CD4-positive, CD25-positive, alpha-beta regulatory T cell (primary cell): ENCODE data around the gene ADAMTS8. TPM values are rescaled to one million over a fixed set of nuclear protein-coding genes. Genes with fewer than 3 reads are reported as not detected.
A peak's percentile ranks its signal among the peaks of the same experiment; 100 is the strongest.

ENCODE experiments used
- ATAC-seq, 2 donors: fragments of 150-1000 bp; cut with Tn5 transposase; one replicate each; pipeline ENCODE4 v1.10.0; 2021; ENCODE audit warnings: low read depth in 2 of 2, moderate number of reproducible peaks in 2 of 2, moderate library complexity in 1 of 2
- DNase-seq, 3 donors: peaks; one replicate each; pipeline versions ENCODE4 v3.0.0 to v3.0.0-alpha.2; 2012 to 2022; ENCODE audit warnings: mixed read lengths in 1 of 3
- H3K27ac ChIP-seq: one replicate; pipeline ENCODE4 v1.7.0; 2013; ENCODE audit warnings: mild to moderate bottlenecking, low read length; ENCODE audit not compliant: insufficient read depth, poor library complexity, severe bottlenecking
- H3K27me3 ChIP-seq: one replicate; pipeline ENCODE4 v1.7.0; 2013; ENCODE audit warnings: low read length; ENCODE audit not compliant: control insufficient read depth, insufficient read depth
- H3K36me3 ChIP-seq: one replicate; pipeline ENCODE4 v1.7.0; 2013; ENCODE audit warnings: mild to moderate bottlenecking, low read length, moderate library complexity; ENCODE audit not compliant: control insufficient read depth, insufficient read depth
- H3K4me1 ChIP-seq: 2 replicates; pipeline ENCODE4 v1.7.0; 2013; ENCODE audit warnings: mild to moderate bottlenecking, low read length; ENCODE audit not compliant: insufficient read depth, control insufficient read depth, poor library complexity, severe bottlenecking
- H3K4me3 ChIP-seq: one replicate; pipeline ENCODE4 v1.7.0; 2013; ENCODE audit warnings: low read depth, mild to moderate bottlenecking, low read length, moderate library complexity
- H3K9me3 ChIP-seq, 2 experiments: 1 replicate in 1 of 2; 2 replicates in 1 of 2; pipeline ENCODE4 v1.7.0; 2013; ENCODE audit warnings: low read length in 2 of 2, mild to moderate bottlenecking in 1 of 2, moderate library complexity in 1 of 2; ENCODE audit not compliant: control insufficient read depth in 2 of 2
- H3K27ac Mint-ChIP-seq, 3 donors: one replicate each; pipeline ENCODE4 v1.8.0; 2020 to 2022; ENCODE audit warnings: mild to moderate bottlenecking in 3 of 3, mixed read lengths in 3 of 3, moderate library complexity in 2 of 3
- H3K27me3 Mint-ChIP-seq: one replicate; pipeline ENCODE4 v1.8.0; 2022; ENCODE audit warnings: mild to moderate bottlenecking, mixed read lengths
- H3K36me3 Mint-ChIP-seq: one replicate; pipeline ENCODE4 v1.8.0; 2020; ENCODE audit warnings: mixed read lengths
- H3K4me1 Mint-ChIP-seq, 4 donors: one replicate each; pipeline ENCODE4 v1.8.0; 2020 to 2022; ENCODE audit warnings: mixed read lengths in 4 of 4, mild to moderate bottlenecking in 1 of 4
- H3K4me3 Mint-ChIP-seq, 4 donors: one replicate each; pipeline ENCODE4 v1.8.0; 2020 to 2022; ENCODE audit warnings: mild to moderate bottlenecking in 4 of 4, mixed read lengths in 4 of 4, moderate library complexity in 3 of 4
- H3K9me3 Mint-ChIP-seq, 7 donors: one replicate each; pipeline ENCODE4 v1.8.0; 2020 to 2022; ENCODE audit warnings: mixed read lengths in 7 of 7, mild to moderate bottlenecking in 3 of 7, moderate library complexity in 2 of 7
- polyA plus RNA-seq, 4 donors: library from polyadenylated mRNA; unstranded; fragments of 300-500 nt; fragmentation: Illumina TruSeq; gene quantifications; one replicate each; pipeline ENCODE4 v1.2.3, GENCODE V29; 2021
- total RNA-seq: library from RNA; stranded (reverse); gene quantifications from one replicate; pipeline ENCODE4 v1.2.3, GENCODE V29; 2022

Gene ADAMTS8
- total and polyA plus RNA-seq, 5 donors from 2014 or later: 0.18 TPM; not detected in 4

GRCh38 chr11:130456286-130456685 is 27.9 kb upstream of the ADAMTS8 start:
- peaks cover 2% of the 10 kb centered on the region for H3K27me3 ChIP-seq
- H3K9me3 ChIP-seq: no peaks in the 10 kb centered on the region
- Mint-ChIP-seq H3K4me3 (no peak overlapping the region), H3K27me3 (peaks cover 28% of the 10 kb centered on the region), H3K9me3 (no peaks in the 10 kb centered on the region), H3K36me3 (no peaks in the 10 kb centered on the region), H3K4me1 (no peaks in the 10 kb centered on the region), H3K27ac (no peak overlapping the region)
- no peak for DNase-seq
- H3K4me1 ChIP-seq: no peaks in the 10 kb centered on the region
- ATAC-seq: no peak
- no peak overlapping the region for H3K4me3 ChIP-seq
- H3K36me3 ChIP-seq: no peaks in the 10 kb centered on the region
- H3K27ac ChIP-seq: no peak overlapping the region

GRCh38 chr11:130455483-130456127 is 27.2 kb upstream of the ADAMTS8 start:
- Mint-ChIP-seq H3K9me3 (no peaks in the 10 kb centered on the region), H3K27me3 (peaks cover 35% of the 10 kb centered on the region), H3K4me3 (no peak overlapping the region), H3K36me3 (no peaks in the 10 kb centered on the region), H3K4me1 (no peaks in the 10 kb centered on the region), H3K27ac (no peak overlapping the region)
- peaks cover 2% of the 10 kb centered on the region for H3K27me3 ChIP-seq
- H3K27ac ChIP-seq: no peak overlapping the region
- no peak overlapping the region for H3K4me3 ChIP-seq
- DNase-seq (no peak), ATAC-seq (no peak)
- H3K36me3 ChIP-seq: no peaks in the 10 kb centered on the region
- H3K9me3 ChIP-seq: no peaks in the 10 kb centered on the region
- no peaks in the 10 kb centered on the region for H3K4me1 ChIP-seq

GRCh38 chr11:130454491-130455252 is 26.3 kb upstream of the ADAMTS8 start:
- ATAC-seq (no peak), DNase-seq (no peak)
- Mint-ChIP-seq H3K36me3 (no peaks in the 10 kb centered on the region), H3K27me3 (peaks cover 36% of the 10 kb centered on the region), H3K4me1 (peaks cover 0 to 2% (median 0%) of the 10 kb centered on the region in 4 donors), H3K4me3 (peak overlapping the region in 1 of 4 donors; percentile 13), H3K9me3 (no peaks in the 10 kb centered on the region), H3K27ac (no peak overlapping the region)
- Histone ChIP-seq H3K36me3 (no peaks in the 10 kb centered on the region), H3K4me1 (no peaks in the 10 kb centered on the region), H3K27ac (no peak overlapping the region), H3K4me3 (no peak overlapping the region), H3K27me3 (peaks cover 2% of the 10 kb centered on the region), H3K9me3 (no peaks in the 10 kb centered on the region)

GRCh38 chr11:130452940-130453339 is 24.5 kb upstream of the ADAMTS8 start:
- H3K27me3 ChIP-seq: peaks cover 2% of the 10 kb centered on the region
- H3K36me3 ChIP-seq: no peaks in the 10 kb centered on the region
- no peaks in the 10 kb centered on the region for H3K9me3 ChIP-seq
- Mint-ChIP-seq H3K4me3 (no peak overlapping the region), H3K4me1 (peaks cover 0 to 11% (median 1%) of the 10 kb centered on the region in 4 donors), H3K9me3 (no peaks in the 10 kb centered on the region), H3K36me3 (no peaks in the 10 kb centered on the region), H3K27me3 (peaks cover 43% of the 10 kb centered on the region), H3K27ac (no peak overlapping the region)
- no peak for DNase-seq
- ATAC-seq: no peak
- H3K4me3 ChIP-seq: no peak overlapping the region
- no peak overlapping the region for H3K27ac ChIP-seq
- H3K4me1 ChIP-seq: peaks cover 13% of the 10 kb centered on the region

- H3K27me3 ChIP-seq: peaks cover 2% of the 10 kb centered on the region
- peaks cover 49% of the 10 kb centered on the region for H3K27me3 Mint-ChIP-seq
- no peak for DNase-seq
- H3K36me3 Mint-ChIP-seq: no peaks in the 10 kb centered on the region
- H3K4me1 Mint-ChIP-seq: peaks cover 0 to 11% (median 2%) of the 10 kb centered on the region in 4 donors
- no peak overlapping the region for H3K27ac Mint-ChIP-seq
- peaks cover 14% of the 10 kb centered on the region for H3K4me1 ChIP-seq
- H3K4me3 Mint-ChIP-seq: no peak overlapping the region
- no peaks in the 10 kb centered on the region for H3K36me3 ChIP-seq
- no peak for ATAC-seq
- no peak overlapping the region for H3K27ac ChIP-seq
- no peak overlapping the region for H3K4me3 ChIP-seq
- H3K9me3 Mint-ChIP-seq: no peaks in the 10 kb centered on the region
- no peaks in the 10 kb centered on the region for H3K9me3 ChIP-seq
Observed at GRCh38 chr11:130452176-130452575, 23.8 kb upstream of the ADAMTS8 start.

GRCh38 chr11:130451231-130452019 is 23.0 kb upstream of the ADAMTS8 start:
- H3K36me3 ChIP-seq: no peaks in the 10 kb centered on the region
- no peaks in the 10 kb centered on the region for H3K9me3 ChIP-seq
- peak overlapping the region in 1 of 4 donors; percentile 24 for H3K4me3 Mint-ChIP-seq
- peaks cover 2% of the 10 kb centered on the region for H3K27me3 ChIP-seq
- no peak for ATAC-seq
- H3K4me1 ChIP-seq: peaks cover 14% of the 10 kb centered on the region
- no peak overlapping the region for H3K27ac ChIP-seq
- peaks cover 52% of the 10 kb centered on the region for H3K27me3 Mint-ChIP-seq
- peaks cover 0 to 11% (median 2%) of the 10 kb centered on the region in 4 donors for H3K4me1 Mint-ChIP-seq
- H3K4me3 ChIP-seq: no peak overlapping the region
- DNase-seq: no peak
- no peaks in the 10 kb centered on the region for H3K9me3 Mint-ChIP-seq
- H3K27ac Mint-ChIP-seq: no peak overlapping the region
- no peaks in the 10 kb centered on the region for H3K36me3 Mint-ChIP-seq

- H3K27ac Mint-ChIP-seq: no peak overlapping the region
- H3K4me3 Mint-ChIP-seq: peak overlapping the region in 2 of 4 donors; percentile 37 to 65
- ATAC-seq (no peak), DNase-seq (no peak)
- Histone ChIP-seq H3K27me3 (peaks cover 2% of the 10 kb centered on the region), H3K27ac (no peak overlapping the region), H3K36me3 (no peaks in the 10 kb centered on the region), H3K9me3 (no peaks in the 10 kb centered on the region), H3K4me3 (no peak overlapping the region), H3K4me1 (peaks cover 14% of the 10 kb centered on the region)
- peaks cover 0 to 11% (median 2%) of the 10 kb centered on the region in 4 donors for H3K4me1 Mint-ChIP-seq
- H3K27me3 Mint-ChIP-seq: peaks cover 46% of the 10 kb centered on the region
- no peaks in the 10 kb centered on the region for H3K36me3 Mint-ChIP-seq
- H3K9me3 Mint-ChIP-seq: no peaks in the 10 kb centered on the region
Observed at GRCh38 chr11:130449996-130450769, 21.8 kb upstream of the ADAMTS8 start.
